Bronchus fibroblast of lung (primary cell): ENCODE results near the gene LMNA. TPM values are rescaled to one million over a fixed set of nuclear protein-coding genes. Genes with fewer than 3 reads are reported as not detected.

Source experiments
- total RNA-seq: library from RNA; depleted of rRNA; stranded (reverse); fragments of >200 nt; gene quantifications from 2 replicates; pipeline ENCODE4 v1.2.3, GENCODE V29; 2015

Gene LMNA
- 888 and 901 TPM in 2 replicates for total RNA-seq

GRCh38 chr1:156114101-156114918 is at the start of gene LMNA:
Gene LMNA, plus strand, starts transcription at chr1:156114711. Its CDS starts 208 bp downstream, at chr1:156114919.

DNA sequence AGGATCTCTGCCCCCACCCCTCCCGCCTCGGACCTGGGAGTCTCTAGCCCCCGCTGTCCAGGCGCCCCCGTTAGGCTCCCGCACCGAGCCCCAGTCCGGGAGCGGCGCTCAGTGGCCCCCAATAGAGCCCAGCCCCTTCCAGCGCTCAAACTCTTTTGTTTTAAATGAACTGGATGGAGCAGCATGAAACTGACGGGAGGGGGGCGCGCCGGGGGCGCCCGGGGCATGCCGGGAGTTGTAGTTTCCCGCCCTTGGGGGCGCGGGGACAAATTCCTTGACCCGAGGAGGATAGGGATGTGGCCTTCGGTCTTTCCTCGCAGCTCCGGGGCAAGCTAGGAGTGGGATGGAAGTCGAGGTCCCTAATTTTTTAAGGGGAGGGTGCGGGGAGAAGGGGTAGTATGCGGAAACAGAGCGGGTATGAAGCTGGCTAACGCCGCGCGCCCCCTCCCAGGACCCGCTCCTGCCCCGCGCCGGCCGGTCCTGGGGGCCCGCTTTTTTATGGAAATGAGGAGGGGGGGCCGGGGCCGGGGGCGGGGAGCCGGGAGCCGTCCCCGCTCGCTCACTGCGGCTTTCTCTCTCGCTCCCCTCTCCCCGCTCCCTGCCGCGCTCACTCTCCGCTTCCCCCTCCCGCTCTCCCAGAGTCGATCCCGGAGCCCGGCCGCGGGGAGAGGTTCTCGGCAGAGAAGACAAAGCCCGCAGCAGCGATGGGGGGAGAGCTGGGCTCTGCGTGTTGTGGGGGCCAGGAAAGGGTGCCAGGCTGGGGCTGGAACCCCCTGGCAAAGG is 32.0 kb upstream of the LMNA start, which contains the start of gene MEX3A:
Gene MEX3A, minus strand, starts transcription at position 157 of the 783 bp plus-strand sequence. CDS start 467 bp downstream, outside the sequence.

GRCh38 chr1:156153362-156153761 is 38.9 kb downstream of the LMNA start, which contains the start of gene SEMA4A:
Gene SEMA4A, plus strand, starts transcription at chr1:156153585. Its CDS starts 994 bp downstream, at chr1:156154579.

Other genes with a start within 250 kb of the LMNA start
- gene RIT1, start 203.4 kb upstream of the LMNA start, total RNA-seq: 7.9 and 12.2 TPM in 2 replicates
- gene KHDC4, start 180.3 kb upstream of the LMNA start, total RNA-seq: 16.5 and 22.6 TPM in 2 replicates
- gene RXFP4, start 173.1 kb upstream of the LMNA start, total RNA-seq: not detected in 2 replicates
- 130 and 152 TPM in 2 replicates for gene ARHGEF2, start 136.2 kb upstream of the LMNA start, total RNA-seq
- gene SSR2, start 93.8 kb upstream of the LMNA start, total RNA-seq: 431 and 503 TPM in 2 replicates
- 17.3 and 17.4 TPM in 2 replicates for gene UBQLN4, start 60.9 kb upstream of the LMNA start, total RNA-seq
- gene LAMTOR2, start 59.9 kb upstream of the LMNA start, total RNA-seq: 80.4 and 88.7 TPM in 2 replicates
- 0.15 TPM in 1 of 2 replicates, not detected in the other for gene RAB25, start 53.6 kb upstream of the LMNA start, total RNA-seq
- gene MEX3A, start 32.2 kb upstream of the LMNA start, total RNA-seq: 5.1 and 6.2 TPM in 2 replicates
- gene SEMA4A, start 38.9 kb downstream of the LMNA start, total RNA-seq: 0.67 and 0.74 TPM in 2 replicates
- gene SLC25A44, start 79.4 kb downstream of the LMNA start, total RNA-seq: 10.1 and 11.0 TPM in 2 replicates
- gene PMF1, start 98.3 kb downstream of the LMNA start, total RNA-seq: 78.7 and 84.4 TPM in 2 replicates
- 0.59 TPM in 1 of 2 replicates, not detected in the other for gene BGLAP, start 127.5 kb downstream of the LMNA start, total RNA-seq
- 0.15 and 0.34 TPM in 2 replicates for gene PAQR6, start 133.3 kb downstream of the LMNA start, total RNA-seq
- 32.3 and 33.0 TPM in 2 replicates for gene SMG5, start 168.1 kb downstream of the LMNA start, total RNA-seq
- 1.8 and 2.5 TPM in 2 replicates for gene TMEM79, start 169.6 kb downstream of the LMNA start, total RNA-seq
- gene GLMP, start 181.0 kb downstream of the LMNA start, total RNA-seq: 70.2 and 73.5 TPM in 2 replicates
- gene VHLL, start 184.6 kb downstream of the LMNA start, total RNA-seq: not detected in 2 replicates
- 360 and 366 TPM in 2 replicates for gene CCT3, start 223.6 kb downstream of the LMNA start, total RNA-seq
- 0.15 and 2.2 TPM in 2 replicates for gene TSACC, start 223.8 kb downstream of the LMNA start, total RNA-seq